Activated CD4-positive, alpha-beta T cell treated with anti-CD3 and anti-CD28 coated beads, Interleukin-2, Interleukin-4, amounts not matched to agents 100 ng/mL and 50 ng/mL, durations not matched to agents 16 hours and 8 hours (primary cell): ENCODE measurements around the gene SLC12A9.

Experiments used
- DNase-seq: peaks from one replicate; pipeline ENCODE4 v3.0.0-alpha.2; 2020; ENCODE audit warnings: low spot score

SLC12A9 gene

GRCh38 chr7:100863406-100863950, 11.0 kb downstream of the SLC12A9 start:
- DNase-seq = no peak

- no peak for DNase-seq
Measured at GRCh38 chr7:100864263-100864845, 11.8 kb downstream of the SLC12A9 start.

- DNase-seq = no peak
Measured at GRCh38 chr7:100865372-100865911, 12.9 kb downstream of the SLC12A9 start.

- DNase-seq = peak; percentile 25
Measured at GRCh38 chr7:100865938-100866728, 13.6 kb downstream of the SLC12A9 start.

GRCh38 chr7:100866729-100867039, 14.2 kb downstream of the SLC12A9 start:
- DNase-seq = no peak

GRCh38 chr7:100867040-100867775, 14.7 kb downstream of the SLC12A9 start, which contains the start of gene TRIP6:
TSS of gene TRIP6 (plus strand) at chr7:100867387. CDS start at chr7:100867498, 111 bp downstream.
- DNase-seq = peak; percentile 69

GRCh38 chr7:100867776-100868485, 15.4 kb downstream of the SLC12A9 start:
- no peak for DNase-seq

GRCh38 chr7:100873599-100874299, 21.2 kb downstream of the SLC12A9 start:
- DNase-seq = no peak

- no peak for DNase-seq
Measured at GRCh38 chr7:100874300-100874576, 21.7 kb downstream of the SLC12A9 start.

- DNase-seq = peak; percentile 99
Measured at GRCh38 chr7:100874577-100875355, 22.3 kb downstream of the SLC12A9 start, which contains the start of gene SRRT. TSS of gene SRRT (plus strand) at chr7:100875103. CDS start at chr7:100875591, 488 bp downstream.

GRCh38 chr7:100875356-100875751, 22.8 kb downstream of the SLC12A9 start:
- DNase-seq = no peak

- no peak for DNase-seq
Measured at GRCh38 chr7:100878013-100878412, 25.5 kb downstream of the SLC12A9 start.

GRCh38 chr7:100878685-100879084, 26.2 kb downstream of the SLC12A9 start:
- DNase-seq = no peak

- DNase-seq = no peak
Measured at GRCh38 chr7:100879685-100880261, 27.3 kb downstream of the SLC12A9 start.

- no peak for DNase-seq
Measured at GRCh38 chr7:100880645-100881044, 28.1 kb downstream of the SLC12A9 start.

- DNase-seq = no peak
Measured at GRCh38 chr7:100881136-100881535, 28.6 kb downstream of the SLC12A9 start.

GRCh38 chr7:100882201-100882600, 29.7 kb downstream of the SLC12A9 start:
- DNase-seq = no peak

GRCh38 chr7:100882785-100883526, 30.4 kb downstream of the SLC12A9 start:
- no peak for DNase-seq

GRCh38 chr7:100884736-100885439, 32.4 kb downstream of the SLC12A9 start:
- DNase-seq = no peak
